GM12892 (cell line): Measurements from ENCODE around the gene CTR9.

Source experiments
- POLR2A ChIP-seq: IDR thresholded peaks from 2 replicates; pipeline ENCODE4 v1.6.1; 2011; ENCODE audit warnings: low read depth, low read length, control low read depth
- POLR2AphosphoS5 ChIP-seq: IDR thresholded peaks from 2 replicates; pipeline ENCODE4 v1.6.1; 2011; ENCODE audit warnings: low read depth, low read length, control low read depth
- TAF1 ChIP-seq: IDR thresholded peaks from 2 replicates; pipeline ENCODE4 v1.6.1; 2011; ENCODE audit warnings: low read depth, mild to moderate bottlenecking, control low read depth, low read length, borderline replicate concordance

DNA sequence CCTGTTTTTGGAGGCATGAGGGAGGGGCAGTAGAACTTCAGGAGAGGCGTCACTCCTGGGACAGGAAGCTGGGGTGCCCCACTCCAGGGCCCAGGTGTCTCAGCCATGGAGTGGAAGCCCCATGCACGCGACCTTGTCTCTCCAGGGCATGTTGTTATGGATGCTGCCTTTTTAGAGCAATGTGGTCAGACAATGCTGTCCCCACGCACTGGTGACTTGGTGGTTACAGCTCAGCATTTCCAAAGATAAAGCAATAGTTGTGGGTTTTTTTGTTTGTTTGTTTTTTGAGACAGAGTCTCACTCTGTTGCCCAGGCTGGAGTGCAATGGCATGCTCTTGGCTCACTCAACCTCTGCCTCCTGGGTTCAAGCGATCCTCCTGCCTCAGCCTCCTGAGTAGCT, 35.4 kb downstream of the CTR9 start:
- TF ChIP-seq POLR2A = no peak
- no peak for TF ChIP-seq TAF1
- TF ChIP-seq POLR2AphosphoS5 = no peak
